HG02840 (cell line): ENCODE results near the gene EPB41L3.
"Not testable (repeated sequence)": the region's sequence is repeated elsewhere in the genome, so short reads cannot be mapped to it uniquely, and the experiment has no call there.

Experiments
- ATAC-seq: cut with Tn5 transposase; IDR thresholded peaks from one replicate; pipeline ENCODE4 v1.9.1; 2021; ENCODE audit warnings: mild to moderate bottlenecking, moderate library complexity, moderate number of reproducible peaks; ENCODE audit not compliant: unreplicated experiment, low FRiP score

The EPB41L3 gene

GRCh38 chr18:5503740-5504139 lies 40.1 kb downstream of the EPB41L3 start:
- ATAC-seq: no peak

- no peak for ATAC-seq
Observed at GRCh38 chr18:5500158-5500939, 43.4 kb downstream of the EPB41L3 start.

- no peak for ATAC-seq
Observed at GRCh38 chr18:5498452-5498851, 45.3 kb downstream of the EPB41L3 start.

GRCh38 chr18:5496305-5496704 lies 47.5 kb downstream of the EPB41L3 start:
- ATAC-seq: no peak

- no peak for ATAC-seq
Observed at GRCh38 chr18:5490753-5491480, 52.9 kb downstream of the EPB41L3 start.

GRCh38 chr18:5488844-5489243 lies 55.0 kb downstream of the EPB41L3 start:
- no peak for ATAC-seq

- ATAC-seq: not testable (repeated sequence)
Observed at GRCh38 chr18:5488044-5488443, 55.8 kb downstream of the EPB41L3 start.

- no peak for ATAC-seq
Observed at GRCh38 chr18:5484526-5484925, 59.3 kb downstream of the EPB41L3 start.

GRCh38 chr18:5481621-5482020 lies 62.2 kb downstream of the EPB41L3 start:
- ATAC-seq: no peak

- ATAC-seq: no peak
Observed at GRCh38 chr18:5478261-5478660, 65.5 kb downstream of the EPB41L3 start.

GRCh38 chr18:5476961-5477800 lies 66.6 kb downstream of the EPB41L3 start:
- ATAC-seq: no peak

GRCh38 chr18:5475267-5475666 lies 68.5 kb downstream of the EPB41L3 start:
- no peak for ATAC-seq

GRCh38 chr18:5469340-5469739 lies 74.5 kb downstream of the EPB41L3 start:
- ATAC-seq: no peak

- ATAC-seq: no peak
Observed at GRCh38 chr18:5468394-5468793, 75.4 kb downstream of the EPB41L3 start.

GRCh38 chr18:5467671-5468070 lies 76.1 kb downstream of the EPB41L3 start:
- ATAC-seq: no peak

GRCh38 chr18:5466256-5466655 lies 77.5 kb downstream of the EPB41L3 start:
- no peak for ATAC-seq

GRCh38 chr18:5464251-5464650 lies 79.5 kb downstream of the EPB41L3 start:
- no peak for ATAC-seq

- no peak for ATAC-seq
Observed at GRCh38 chr18:5463831-5464230, 80.0 kb downstream of the EPB41L3 start.

- ATAC-seq: no peak
Observed at GRCh38 chr18:5463390-5463789, 80.4 kb downstream of the EPB41L3 start.

- no peak for ATAC-seq
Observed at GRCh38 chr18:5462227-5462626, 81.6 kb downstream of the EPB41L3 start.

GRCh38 chr18:5461041-5461440 lies 82.8 kb downstream of the EPB41L3 start:
- no peak for ATAC-seq
